Endothelial cell of umbilical vein (primary cell): ENCODE data around the gene ALDH1L1. TPM values are rescaled to one million over a fixed set of nuclear protein-coding genes. Genes with fewer than 3 reads are reported as not detected.

Experiments used
- BruUV-seq: library from RNA; stranded (reverse); fragments of 400-500 nt; replicated peaks from 2 replicates; lab custom pipeline; 2021; lab: Mats Ljungman, UMichigan
- CTCF ChIA-PET: fragments of 300-600, 350-600 bp; sonication (Branson Sonifier 250); formaldehyde crosslinking; loops from one replicate; lab custom pipeline; 2021; ENCODE audit warnings: antibody characterized with exemption, inconsistent platforms; lab: Charles Lee
- POLR2A ChIA-PET: fragments of 300-600, 350-600 bp; sonication (Branson Sonifier 250); formaldehyde crosslinking; loops from one replicate; lab custom pipeline; 2021; ENCODE audit warnings: antibody characterized with exemption, inconsistent platforms; lab: Charles Lee
- DNase-seq: peaks from one replicate; pipeline ENCODE4 v3.0.0-alpha.2; 2011; ENCODE audit warnings: low read depth, low spot score
- FAIRE-seq: peaks from 2 replicates; lab custom pipeline; 2011; peaks lifted over from hg19 to GRCh38; lab: Jason Lieb, UNC
- H2AFZ ChIP-seq: 2 replicates; pipeline ENCODE4 v1.6.0; 2012; ENCODE audit warnings: low read depth, low read length, control low read depth, inconsistent platforms
- H3K27ac ChIP-seq: 2 replicates; pipeline ENCODE4 v1.5.1; 2011; ENCODE audit warnings: low read depth, mild to moderate bottlenecking, control low read depth, low read length, moderate library complexity; ENCODE audit not compliant: insufficient read depth
- H3K27me3 ChIP-seq, 2 experiments: 2 replicates each; pipeline versions ENCODE4 v1.6.0 to v1.6.1; 2011; ENCODE audit warnings: low read length in 2 of 2, mixed read lengths in 1 of 2; ENCODE audit not compliant: control insufficient read depth in 2 of 2, insufficient read depth in 2 of 2
- H3K36me3 ChIP-seq, 2 experiments: 2 replicates in 1 of 2; 3 replicates in 1 of 2; pipeline ENCODE4 v1.5.1; 2011; ENCODE audit warnings: low read length in 2 of 2, mild to moderate bottlenecking in 1 of 2, moderate library complexity in 1 of 2; ENCODE audit not compliant: control insufficient read depth in 2 of 2, insufficient read depth in 2 of 2; ENCODE audit errors: extremely low read depth in 1 of 2
- H3K4me1 ChIP-seq: 3 replicates; pipeline ENCODE4 v1.5.1; 2011; ENCODE audit warnings: mild to moderate bottlenecking, low read length; ENCODE audit not compliant: control insufficient read depth, insufficient read depth; ENCODE audit errors: extremely low read depth
- H3K4me2 ChIP-seq: 2 replicates; pipeline ENCODE4 v1.6.1; 2011; ENCODE audit warnings: low read length, control low read depth, mixed read lengths; ENCODE audit not compliant: insufficient read depth
- H3K4me3 ChIP-seq, 3 experiments: fragments of 200-600 bp in 1 of 3; sonication (generic), shearing (Covaris generic) in 1 of 3; replicated peaks in 1 of 3; 2 replicates each; pipeline ENCODE4 v1.5.1; 2011 to 2016; ENCODE audit warnings: control low read depth in 3 of 3, low read length in 3 of 3, mild to moderate bottlenecking in 2 of 3, inconsistent platforms in 1 of 3, low read depth in 1 of 3, moderate library complexity in 1 of 3; ENCODE audit not compliant: insufficient read depth in 1 of 3
- H3K79me2 ChIP-seq: 2 replicates; pipeline ENCODE4 v1.6.0; 2012; ENCODE audit warnings: low read length, inconsistent platforms; ENCODE audit not compliant: control insufficient read depth, insufficient read depth
- H3K9ac ChIP-seq: replicated peaks from 2 replicates; pipeline ENCODE3; 2011; ENCODE audit warnings: low read length, control low read depth; ENCODE audit not compliant: insufficient read depth; ENCODE audit errors: extremely low read depth
- H3K9me1 ChIP-seq: replicated peaks from 3 replicates; pipeline ENCODE4 v1.6.0; 2011; ENCODE audit warnings: mild to moderate bottlenecking, low read length; ENCODE audit not compliant: control insufficient read depth, insufficient read depth; ENCODE audit errors: extremely low read depth
- H3K9me3 ChIP-seq: replicated peaks from 2 replicates; pipeline ENCODE4 v1.5.1; 2012; ENCODE audit warnings: low read length, inconsistent platforms; ENCODE audit not compliant: control insufficient read depth, insufficient read depth
- H4K20me1 ChIP-seq: replicated peaks from 2 replicates; pipeline ENCODE3; 2011; ENCODE audit warnings: mild to moderate bottlenecking, low read length; ENCODE audit not compliant: control insufficient read depth, insufficient read depth; ENCODE audit errors: extremely low read depth
- EZH2 ChIP-seq: IDR thresholded peaks from 2 replicates; pipeline ENCODE4 v1.6.1; 2012; ENCODE audit warnings: borderline replicate concordance, low read depth, mild to moderate bottlenecking, moderate library complexity, low read length, inconsistent platforms; ENCODE audit not compliant: severe bottlenecking
- FOS ChIP-seq: IDR thresholded peaks from 2 replicates; pipeline ENCODE4 v1.6.1; 2011; ENCODE audit warnings: mild to moderate bottlenecking, low read length, moderate library complexity, borderline replicate concordance; ENCODE audit not compliant: insufficient read depth
- GATA2 ChIP-seq: IDR thresholded peaks from 2 replicates; pipeline ENCODE4 v1.7.0; 2011; ENCODE audit warnings: low read depth, mild to moderate bottlenecking, moderate library complexity, mixed read lengths, low read length; ENCODE audit not compliant: insufficient read length, insufficient read depth
- JUN ChIP-seq: IDR thresholded peaks from 2 replicates; pipeline ENCODE4 v1.6.1; 2011; ENCODE audit warnings: borderline replicate concordance, low read depth; ENCODE audit not compliant: insufficient read length, insufficient read depth
- MYC ChIP-seq: IDR thresholded peaks from one replicate; pipeline ENCODE4 v1.6.1; 2011; ENCODE audit warnings: mild to moderate bottlenecking, low read depth, low read length
- POLR2A ChIP-seq: IDR thresholded peaks from 2 replicates; pipeline ENCODE4 v1.6.1; 2012; ENCODE audit warnings: low read depth, mild to moderate bottlenecking, control low read depth, low read length
- POLR2AphosphoS5 ChIP-seq: IDR thresholded peaks from 2 replicates; pipeline ENCODE4 v1.6.1; 2012; ENCODE audit warnings: low read depth, mild to moderate bottlenecking, control low read depth, low read length, moderate library complexity; ENCODE audit not compliant: insufficient read depth
- dilution Hi-C: fragments of 300-500 bp; cut with MboI; formaldehyde crosslinking; loops from one replicate; pipeline ENCODE4 v1.15.0; 2019; ENCODE audit warnings: low sequenced_read_pairs; ENCODE audit not compliant: extremely low pct_ligation_motif_present
- intact Hi-C: fragments of 100-400 bp; cut with micrococcal nuclease; formaldehyde crosslinking; loops from one replicate; pipeline ENCODE4 v1.10.0; 2022
- polyA plus RNA-seq, 4 experiments: library from polyadenylated mRNA; depleted of rRNA in 3 of 4; stranded (reverse) in 3 of 4; unstranded in 1 of 4; fragments of >200 nt; gene quantifications; 2 replicates each; pipeline versions ENCODE4 v1.2.1 to v1.2.3, GENCODE V29; 2011 to 2012; ENCODE audit warnings: missing spikeins in 1 of 4
- total RNA-seq: library from RNA; stranded (reverse); gene quantifications from 2 replicates; pipeline ENCODE4 v1.2.3, GENCODE V29; 2021
- TF ChIP-seq, protein P1 (sequence below), 2 donors: IDR thresholded peaks; 1 replicate in 1 of 2; 2 replicates in 1 of 2; pipeline ENCODE4 v1.5.1; 2011; ENCODE audit warnings: low read length in 2 of 2, mild to moderate bottlenecking in 2 of 2, moderate library complexity in 2 of 2, control low read depth in 1 of 2, inconsistent platforms in 1 of 2, low read depth in 1 of 2; ENCODE audit not compliant: insufficient read depth in 1 of 2; ENCODE audit errors: extremely low read depth in 1 of 2
- TF ChIP-seq, protein P2 (sequence below): IDR thresholded peaks from 2 replicates; pipeline ENCODE4 v1.6.1; 2011; ENCODE audit not compliant: insufficient read depth, insufficient read length

The ALDH1L1 gene
- total and polyA plus RNA-seq, 2 donors (not counting 3 experiments of a cell fraction or from before 2014, with no cell fraction given): not detected

DNA sequence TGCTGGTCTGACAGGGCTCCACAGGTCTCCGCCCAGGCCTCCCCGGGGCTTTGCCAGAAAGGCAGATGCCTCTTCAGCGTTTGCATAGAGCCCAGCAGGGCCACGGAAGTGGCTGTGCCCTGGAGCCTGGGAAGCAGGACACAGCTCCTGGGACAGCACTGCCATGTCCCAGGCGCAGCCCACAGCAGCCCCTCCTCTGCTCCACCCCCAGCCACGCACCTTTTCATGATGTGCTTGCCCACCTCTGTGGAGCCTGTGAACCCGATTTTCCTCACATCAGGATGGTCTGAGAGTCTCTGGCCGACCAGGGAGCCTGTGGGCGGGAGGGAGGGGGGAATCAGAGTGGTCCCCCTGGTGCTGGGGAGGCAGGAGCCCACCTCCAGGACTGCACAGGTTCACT is 62.6 kb downstream of the ALDH1L1 start:
- Histone ChIP-seq H3K9me3 (no peaks in the 10 kb centered on the region), H3K4me2 (no peak overlapping the region), H3K4me3 (no peak overlapping the region), H3K4me1 (no peaks in the 10 kb centered on the region), H3K36me3 (no peaks in the 10 kb centered on the region), H4K20me1 (no peaks in the 10 kb centered on the region), H3K79me2 (no peaks in the 10 kb centered on the region), H2AFZ (no peak overlapping the region), H3K27ac (no peak overlapping the region), H3K9ac (no peak overlapping the region), H3K27me3 (peaks cover 1 to 4% of the 10 kb centered on the region in 2 experiments), H3K9me1 (no peaks in the 10 kb centered on the region)
- DNase-seq: no peak
- intact Hi-C loops (no loop called here), dilution Hi-C loops (no loop called here)
- POLR2A ChIA-PET: no interaction called here
- BruUV-seq: no TSS peak
- CTCF ChIA-PET: interaction anchor here (0.6 to 1.0 kb wide), 2 partner anchors 16 to 32 kb away, joined by 3 read pairs; no protein-coding TSS in a partner anchor
- FAIRE-seq: no peak
- TF ChIP-seq GATA2: no peak
- no peak for TF ChIP-seq MYC
- no peak for TF ChIP-seq FOS
- TF ChIP-seq POLR2A: no peak
- TF ChIP-seq, protein P1, sequence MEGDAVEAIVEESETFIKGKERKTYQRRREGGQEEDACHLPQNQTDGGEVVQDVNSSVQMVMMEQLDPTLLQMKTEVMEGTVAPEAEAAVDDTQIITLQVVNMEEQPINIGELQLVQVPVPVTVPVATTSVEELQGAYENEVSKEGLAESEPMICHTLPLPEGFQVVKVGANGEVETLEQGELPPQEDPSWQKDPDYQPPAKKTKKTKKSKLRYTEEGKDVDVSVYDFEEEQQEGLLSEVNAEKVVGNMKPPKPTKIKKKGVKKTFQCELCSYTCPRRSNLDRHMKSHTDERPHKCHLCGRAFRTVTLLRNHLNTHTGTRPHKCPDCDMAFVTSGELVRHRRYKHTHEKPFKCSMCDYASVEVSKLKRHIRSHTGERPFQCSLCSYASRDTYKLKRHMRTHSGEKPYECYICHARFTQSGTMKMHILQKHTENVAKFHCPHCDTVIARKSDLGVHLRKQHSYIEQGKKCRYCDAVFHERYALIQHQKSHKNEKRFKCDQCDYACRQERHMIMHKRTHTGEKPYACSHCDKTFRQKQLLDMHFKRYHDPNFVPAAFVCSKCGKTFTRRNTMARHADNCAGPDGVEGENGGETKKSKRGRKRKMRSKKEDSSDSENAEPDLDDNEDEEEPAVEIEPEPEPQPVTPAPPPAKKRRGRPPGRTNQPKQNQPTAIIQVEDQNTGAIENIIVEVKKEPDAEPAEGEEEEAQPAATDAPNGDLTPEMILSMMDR (IDR thresholded peaks at IDR 0.05; ENCODE audit: extremely low read depth in 1 of 2, insufficient read depth in 1 of 2, low read depth in 1 of 2, low read length in 2 of 2): no peak
- TF ChIP-seq POLR2AphosphoS5: no peak
- TF ChIP-seq, protein P2, sequence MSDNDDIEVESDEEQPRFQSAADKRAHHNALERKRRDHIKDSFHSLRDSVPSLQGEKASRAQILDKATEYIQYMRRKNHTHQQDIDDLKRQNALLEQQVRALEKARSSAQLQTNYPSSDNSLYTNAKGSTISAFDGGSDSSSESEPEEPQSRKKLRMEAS: no peak
- no peak for TF ChIP-seq JUN
- no peak for TF ChIP-seq EZH2
